ENCODE results near the gene SLC8A1. TPM values are rescaled to one million over a fixed set of nuclear protein-coding genes. Genes with fewer than 3 reads are reported as not detected.
A peak's percentile ranks its signal among the peaks of the same experiment; 100 is the strongest.

SLC8A1 gene
- total and polyA plus RNA-seq, 8 donors = 0.31 to 105 (median 14.0) TPM

- intact Hi-C loops (cut with DNase I; ENCODE audit: low total_unique reads) = no loop called here
- Histone ChIP-seq H3K27me3 (no peaks in the 10 kb centered on the region), H3K9me3 (peaks cover 0 to 7% (median 0%) of the 10 kb centered on the region in 4 donors), H3K36me3 (no peaks in the 10 kb centered on the region), H3K27ac (no peak overlapping the region), H3K4me3 (no peak overlapping the region), H3K4me1 (peaks cover 0 to 18% (median 0%) of the 10 kb centered on the region in 4 donors)
- 29 to 69% (median 48%) methylated on average over 1 of the region's 1 CpG for WGBS, 5 donors
- no peak for TF ChIP-seq POLR2AphosphoS5 (IDR thresholded peaks at IDR 0.05)
- no peak for TF ChIP-seq POLR2A (IDR thresholded peaks at IDR 0.05)
- no peak for TF ChIP-seq EP300 (IDR thresholded peaks at IDR 0.05)
- TF ChIP-seq CTCF (IDR thresholded peaks at IDR 0.05) = no peak
- no peak for DNase-seq
Measured at GRCh38 chr2:40316620-40317019, 135.3 kb downstream of the SLC8A1 start.

GRCh38 chr2:40315683-40316082 lies 136.2 kb downstream of the SLC8A1 start:
- Histone ChIP-seq H3K27me3 (no peaks in the 10 kb centered on the region), H3K27ac (no peak overlapping the region), H3K4me1 (peaks cover 0 to 18% (median 0%) of the 10 kb centered on the region in 4 donors), H3K4me3 (no peak overlapping the region), H3K9me3 (peaks cover 0 to 7% (median 0%) of the 10 kb centered on the region in 4 donors), H3K36me3 (no peaks in the 10 kb centered on the region)
- DNase-seq = peak; percentile 26 to 61
- TF ChIP-seq EP300 (IDR thresholded peaks at IDR 0.05) (no peak), POLR2A (IDR thresholded peaks at IDR 0.05) (no peak), CTCF (IDR thresholded peaks at IDR 0.05) (no peak), POLR2AphosphoS5 (IDR thresholded peaks at IDR 0.05) (no peak)
- intact Hi-C loops (cut with DNase I; ENCODE audit: low total_unique reads) = no loop called here
- WGBS, 5 donors = 23 to 34% (median 30%) methylated on average over 2 of the region's 2 CpGs

- Histone ChIP-seq H3K9me3 (peaks cover 0 to 7% (median 0%) of the 10 kb centered on the region in 4 donors), H3K27me3 (no peaks in the 10 kb centered on the region), H3K27ac (no peak overlapping the region), H3K4me3 (no peak overlapping the region), H3K36me3 (no peaks in the 10 kb centered on the region), H3K4me1 (peaks cover 0 to 7% (median 3%) of the 10 kb centered on the region in 4 donors)
- intact Hi-C loops (cut with DNase I; ENCODE audit: low total_unique reads) = no loop called here
- TF ChIP-seq EP300 (IDR thresholded peaks at IDR 0.05) (no peak), POLR2AphosphoS5 (IDR thresholded peaks at IDR 0.05) (no peak), POLR2A (IDR thresholded peaks at IDR 0.05) (no peak), CTCF (IDR thresholded peaks at IDR 0.05) (no peak)
- DNase-seq = no peak
- 33 to 86% (median 81%) methylated on average over 2 of the region's 2 CpGs for WGBS, 5 donors
Measured at GRCh38 chr2:40311026-40311425, 140.9 kb downstream of the SLC8A1 start.

GRCh38 chr2:40310303-40310702 lies 141.6 kb downstream of the SLC8A1 start:
- Histone ChIP-seq H3K36me3 (no peaks in the 10 kb centered on the region), H3K27me3 (no peaks in the 10 kb centered on the region), H3K9me3 (peaks cover 0 to 7% (median 0%) of the 10 kb centered on the region in 4 donors), H3K4me1 (peaks cover 0 to 8% (median 0%) of the 10 kb centered on the region in 4 donors), H3K4me3 (no peak overlapping the region), H3K27ac (no peak overlapping the region)
- TF ChIP-seq POLR2A (IDR thresholded peaks at IDR 0.05) = no peak
- TF ChIP-seq CTCF (IDR thresholded peaks at IDR 0.05) = no peak
- TF ChIP-seq EP300 (IDR thresholded peaks at IDR 0.05) = no peak
- no peak for TF ChIP-seq POLR2AphosphoS5 (IDR thresholded peaks at IDR 0.05)
- no peak for DNase-seq
- 50 to 77% (median 68%) methylated on average over 1 of the region's 1 CpG for WGBS, 5 donors
- intact Hi-C loops (cut with DNase I; ENCODE audit: low total_unique reads) = no loop called here
